H1 (cell line): ENCODE results near the gene GLT8D1. TPM values are rescaled to one million over a fixed set of nuclear protein-coding genes. Genes with fewer than 3 reads are reported as not detected.

Source experiments
- CTCF ChIA-PET: fragments of 300-600 bp; sonication (Branson Sonifier 250); formaldehyde crosslinking; loops from one replicate; lab custom pipeline; 2021; ENCODE audit not compliant: partially characterized antibody; lab: Charles Lee
- POLR2A ChIA-PET: fragments of 300-600 bp; sonication (Branson Sonifier 250); formaldehyde crosslinking; loops from one replicate; lab custom pipeline; 2021; ENCODE audit warnings: inconsistent platforms; ENCODE audit not compliant: partially characterized antibody; lab: Charles Lee
- DNase-seq, 2 experiments: peaks; one replicate each; pipeline versions ENCODE4 v3.0.0 to v3.0.0-alpha.2; 2010 to 2022; ENCODE audit warnings: low spot score in 2 of 2, low read depth in 1 of 2, mixed read lengths in 1 of 2
- FAIRE-seq: peaks from 2 replicates; lab custom pipeline; 2011; peaks lifted over from hg19 to GRCh38; lab: Jason Lieb, UNC
- H2AFZ ChIP-seq: 2 replicates; pipeline ENCODE4 v1.8.1; 2012; ENCODE audit warnings: low read length, inconsistent platforms
- H2AK5ac ChIP-seq: 2 replicates; pipeline ENCODE4 v1.6.1; 2013; ENCODE audit warnings: low read depth, low read length
- H2BK120ac ChIP-seq: replicated peaks from 2 replicates; pipeline ENCODE3; 2013; ENCODE audit warnings: low read depth, low read length, inconsistent platforms
- H2BK12ac ChIP-seq: 2 replicates; pipeline ENCODE4 v1.6.1; 2013; ENCODE audit warnings: low read depth, low read length
- H2BK15ac ChIP-seq: 2 replicates; pipeline ENCODE4 v1.6.1; 2013; ENCODE audit warnings: low read length
- H2BK20ac ChIP-seq: 2 replicates; pipeline ENCODE4 v1.6.1; 2013; ENCODE audit warnings: low read length
- H2BK5ac ChIP-seq: 2 replicates; pipeline ENCODE4 v1.6.1; 2013; ENCODE audit warnings: low read depth, low read length
- H3K14ac ChIP-seq: 2 replicates; pipeline ENCODE4 v1.6.1; 2013; ENCODE audit warnings: inconsistent platforms; ENCODE audit not compliant: insufficient read length
- H3K18ac ChIP-seq: 2 replicates; pipeline ENCODE4 v1.6.1; 2013; ENCODE audit warnings: low read length; ENCODE audit errors: extremely low read depth
- H3K23ac ChIP-seq: 2 replicates; pipeline ENCODE4 v1.6.1; 2013; ENCODE audit warnings: inconsistent platforms; ENCODE audit not compliant: insufficient read length
- H3K23me2 ChIP-seq: 2 replicates; pipeline ENCODE4 v1.6.1; 2013; ENCODE audit warnings: low read depth, low read length
- H3K27ac ChIP-seq: 2 replicates; pipeline ENCODE4 v1.6.1; 2011; ENCODE audit warnings: low read depth, low read length, inconsistent platforms
- H3K27me3 ChIP-seq, 4 experiments: replicated peaks in 1 of 4; 1 replicate in 1 of 4; 2 replicates in 3 of 4; pipeline versions ENCODE4 v1.6.1 to v1.8.1; 2011 to 2013; ENCODE audit warnings: low read length in 3 of 4, mild to moderate bottlenecking in 3 of 4, inconsistent platforms in 2 of 4, mixed read lengths in 2 of 4, moderate library complexity in 1 of 4; ENCODE audit not compliant: control insufficient read depth in 3 of 4, insufficient read depth in 3 of 4; ENCODE audit errors: extremely low read depth in 1 of 4
- H3K36me3 ChIP-seq, 4 experiments: 2 replicates each; pipeline versions ENCODE4 v1.6.1 to v1.8.1; 2011 to 2013; ENCODE audit warnings: mild to moderate bottlenecking in 4 of 4, low read length in 3 of 4, moderate library complexity in 2 of 4, control low read depth in 1 of 4, inconsistent platforms in 1 of 4; ENCODE audit not compliant: insufficient read depth in 4 of 4, control insufficient read depth in 2 of 4
- H3K4ac ChIP-seq: replicated peaks from 2 replicates; pipeline ENCODE3; 2013; ENCODE audit warnings: low read length, low read depth, mixed read lengths, inconsistent platforms; ENCODE audit not compliant: insufficient read length
- H3K4me1 ChIP-seq, 4 experiments: replicated peaks in 1 of 4; 1 replicate in 1 of 4; 2 replicates in 3 of 4; pipeline versions ENCODE4 v1.6.1 to v1.8.1; 2011 to 2013; ENCODE audit warnings: low read length in 3 of 4, inconsistent platforms in 2 of 4, mixed read lengths in 1 of 4; ENCODE audit not compliant: insufficient read depth in 4 of 4, control insufficient read depth in 3 of 4
- H3K4me2 ChIP-seq, 2 experiments: 2 replicates each; pipeline versions ENCODE4 v1.6.1 to v1.8.1; 2011 to 2013; ENCODE audit warnings: low read depth in 2 of 2, low read length in 2 of 2, control low read depth in 1 of 2, inconsistent platforms in 1 of 2, mild to moderate bottlenecking in 1 of 2; ENCODE audit not compliant: insufficient read depth in 1 of 2
- H3K4me3 ChIP-seq, 4 experiments: fragments of 200-600, 300-600 bp in 1 of 4; sonication (generic), shearing (Covaris generic), sonication (Bioruptor Twin) in 1 of 4; 2 replicates each; pipeline versions ENCODE4 v1.5.1 to v1.8.1; 2011 to 2016; ENCODE audit warnings: low read length in 4 of 4, low read depth in 3 of 4, control low read depth in 2 of 4, inconsistent platforms in 2 of 4, mild to moderate bottlenecking in 2 of 4, mixed read lengths in 1 of 4, moderate library complexity in 1 of 4; ENCODE audit not compliant: insufficient read depth in 2 of 4; ENCODE audit errors: extremely low read depth in 1 of 4
- H3K56ac ChIP-seq: replicated peaks from 2 replicates; pipeline ENCODE3; 2013; ENCODE audit warnings: low read depth, mild to moderate bottlenecking, mixed read lengths, low read length, inconsistent platforms; ENCODE audit not compliant: insufficient read length
- H3K79me1 ChIP-seq: 2 replicates; pipeline ENCODE4 v1.6.1; 2013; ENCODE audit warnings: low read depth, low read length, control low read depth
- H3K79me2 ChIP-seq, 2 experiments: 2 replicates each; pipeline versions ENCODE4 v1.6.1 to v1.8.1; 2012 to 2013; ENCODE audit warnings: low read length in 2 of 2, mild to moderate bottlenecking in 2 of 2, inconsistent platforms in 1 of 2; ENCODE audit not compliant: insufficient read depth in 2 of 2, control insufficient read depth in 1 of 2
- H3K9ac ChIP-seq, 4 experiments: replicated peaks in 1 of 4; 1 replicate in 1 of 4; 2 replicates in 3 of 4; pipeline versions ENCODE4 v1.6.1 to v1.8.1; 2011 to 2013; ENCODE audit warnings: low read depth in 3 of 4, low read length in 3 of 4, control low read depth in 2 of 4, mild to moderate bottlenecking in 2 of 4, moderate library complexity in 2 of 4, inconsistent platforms in 1 of 4; ENCODE audit errors: extremely low read depth in 1 of 4
- H3K9me3 ChIP-seq, 2 experiments: 2 replicates each; pipeline versions ENCODE4 v1.6.1 to v1.8.1; 2012 to 2013; ENCODE audit warnings: mild to moderate bottlenecking in 2 of 2, moderate library complexity in 2 of 2, control low read depth in 1 of 2, inconsistent platforms in 1 of 2, low read depth in 1 of 2, low read length in 1 of 2, mixed read lengths in 1 of 2; ENCODE audit not compliant: insufficient read depth in 2 of 2
- H4K20me1 ChIP-seq, 2 experiments: replicated peaks in 1 of 2; 2 replicates each; pipeline versions ENCODE3 to v1.8.1; 2011 to 2013; ENCODE audit warnings: inconsistent platforms in 2 of 2, low read length in 2 of 2, mild to moderate bottlenecking in 1 of 2; ENCODE audit not compliant: insufficient read depth in 2 of 2, control insufficient read depth in 1 of 2
- H4K5ac ChIP-seq: 2 replicates; pipeline ENCODE4 v1.6.1; 2013; ENCODE audit warnings: low read length, low read depth, mixed read lengths, inconsistent platforms; ENCODE audit not compliant: insufficient read length
- H4K8ac ChIP-seq: 2 replicates; pipeline ENCODE4 v1.8.0; 2013; ENCODE audit warnings: mild to moderate bottlenecking, moderate library complexity, low read length, inconsistent platforms; ENCODE audit not compliant: insufficient read depth; ENCODE audit errors: extremely low read depth
- H4K91ac ChIP-seq: replicated peaks from 2 replicates; pipeline ENCODE3; 2013; ENCODE audit warnings: low read length, mixed read lengths, inconsistent platforms; ENCODE audit not compliant: insufficient read length
- CTCF ChIP-seq, 3 experiments: IDR thresholded peaks; 1 replicate in 2 of 3; 2 replicates in 1 of 3; pipeline versions ENCODE4 v1.5.1 to v1.6.1; 2011; ENCODE audit warnings: low read length in 3 of 3, mild to moderate bottlenecking in 3 of 3, inconsistent platforms in 2 of 3, low read depth in 1 of 3, moderate library complexity in 1 of 3; ENCODE audit not compliant: insufficient read depth in 1 of 3; ENCODE audit errors: control extremely low read depth in 1 of 3
- EGR1 ChIP-seq: IDR thresholded peaks from 2 replicates; pipeline ENCODE4 v1.6.1; 2011; ENCODE audit warnings: low read depth, low read length, borderline replicate concordance
- POLR2A ChIP-seq, 2 experiments: IDR thresholded peaks; 1 replicate in 1 of 2; 2 replicates in 1 of 2; pipeline ENCODE4 v1.6.1; 2011; ENCODE audit warnings: low read depth in 2 of 2, low read length in 2 of 2, mild to moderate bottlenecking in 2 of 2; ENCODE audit errors: control extremely low read depth in 1 of 2
- TBP ChIP-seq: IDR thresholded peaks from 2 replicates; pipeline ENCODE4 v1.6.1; 2011; ENCODE audit warnings: low read depth, low read length, improper control_type of control experiment
- WGBS, 2 experiments: shearing (Covaris generic) in 1 of 2; methylation state at CpG; one replicate each; pipeline versions ENCODE4 v1.1.6 to v1.1.7; 2013 to 2015; ENCODE audit warnings: low lambda C conversion rate in 2 of 2, mixed read lengths in 2 of 2, inconsistent platforms in 1 of 2, low coverage in 1 of 2, missing lambda C conversion rate in 1 of 2; ENCODE audit not compliant: insufficient replicate concordance in 2 of 2, insufficient coverage in 1 of 2, insufficient read length in 1 of 2; ENCODE audit errors: extremely low coverage in 1 of 2, missing lambda C conversion rate in 1 of 2; 5-methylcytosine and 5-hydroxymethylcytosine counted together
- polyA plus RNA-seq, 7 experiments: library from polyadenylated mRNA; depleted of rRNA in 3 of 7; stranded (reverse) in 5 of 7; unstranded in 2 of 7; fragments of >200 nt in 5 of 7; fragments of 200-250 nt in 2 of 7; gene quantifications; 1 replicate in 5 of 7; 2 replicates in 1 of 7; 4 replicates in 1 of 7; pipeline versions ENCODE4 v1.2.1 to v1.2.3, GENCODE V29; 2011 to 2013; ENCODE audit warnings: missing spikeins in 2 of 7, mixed read lengths in 2 of 7
- total RNA-seq: library from RNA; stranded (reverse); fragmentation: NEBNext Ultra II Directional; extraction: Animal tissue kit (Norgen Biotek cat#: 25700); gene quantifications from 2 replicates; pipeline ENCODE4 v1.2.1, GENCODE V29; 2021

The GLT8D1 gene
- total and polyA plus RNA-seq, 2 of the 8 experiments (the other 6 are each of a cell fraction or from before 2014, with no cell fraction given) = 29.0 to 33.6 TPM

GRCh38 chr3:52721730-52722008 lies 16.1 kb upstream of the GLT8D1 start:
- H3K4ac ChIP-seq = no peak overlapping the region
- H4K5ac ChIP-seq = no peak overlapping the region
- H2BK15ac ChIP-seq = no peak overlapping the region
- FAIRE-seq = no peak
- H3K79me2 ChIP-seq = no peaks in the 10 kb centered on the region
- no peak overlapping the region for H4K8ac ChIP-seq
- H2AK5ac ChIP-seq = no peak overlapping the region
- H3K36me3 ChIP-seq = no peaks in the 10 kb centered on the region; a peak in 1 of 8 replicates
- no peak overlapping the region for H3K27ac ChIP-seq
- H2BK120ac ChIP-seq = no peak overlapping the region
- no peak overlapping the region for H3K23ac ChIP-seq
- 100% methylated on average over 1 of the region's 1 CpG; no CpG with 5 or more reads in 1 of the 2 experiments for WGBS, 2 experiments
- no peaks in the 10 kb centered on the region for H3K23me2 ChIP-seq
- no peak overlapping the region for H2BK5ac ChIP-seq
- no peak overlapping the region for H3K14ac ChIP-seq
- no peak overlapping the region for H3K9ac ChIP-seq
- H3K79me1 ChIP-seq = no peaks in the 10 kb centered on the region
- no peaks in the 10 kb centered on the region for H3K4me1 ChIP-seq
- H2AFZ ChIP-seq = no peak overlapping the region
- no peak for TF ChIP-seq EGR1
- no peak for TF ChIP-seq TBP
- TF ChIP-seq CTCF (IDR thresholded peaks at IDR 0.05; ENCODE audit: control extremely low read depth in 1 of 3, insufficient read depth in 1 of 3, low read depth in 1 of 3, low read length in 3 of 3) = no peak
- TF ChIP-seq POLR2A (IDR thresholded peaks at IDR 0.05; ENCODE audit: control extremely low read depth in 1 of 2, low read depth in 2 of 2, low read length in 2 of 2) = no peak
- no peak overlapping the region for H2BK12ac ChIP-seq
- H3K56ac ChIP-seq = no peak overlapping the region
- H4K20me1 ChIP-seq = no peaks in the 10 kb centered on the region
- no peak overlapping the region for H4K91ac ChIP-seq
- H3K4me2 ChIP-seq = no peak overlapping the region
- no peak overlapping the region for H3K4me3 ChIP-seq
- no peak overlapping the region for H3K18ac ChIP-seq
- no peaks in the 10 kb centered on the region for H3K27me3 ChIP-seq
- no peaks in the 10 kb centered on the region for H3K9me3 ChIP-seq
- DNase-seq = no peak
- ChIA-PET CTCF (no interaction called here), POLR2A (interaction anchor here (8.9 kb wide), 1 partner anchor 30 kb away, joined by 106 read pairs; the partner anchor contains the start of genes GNL3 and PBRM1)
- no peak overlapping the region for H2BK20ac ChIP-seq
